PC-3 (cell line): ENCODE data around the gene USP46. TPM values are rescaled to one million over a fixed set of nuclear protein-coding genes. Genes with fewer than 3 reads are reported as not detected.

Experiments
- ATAC-seq: fragments of 200-7000 bp; cut with Tn5 transposase; 2 replicates; pipeline ENCODE4 v1.9.1; 2020; ENCODE audit warnings: mild to moderate bottlenecking, moderate library complexity
- BruUV-seq: library from RNA; stranded (reverse); fragments of 400-500 nt; replicated peaks from 2 replicates; lab custom pipeline; 2021; lab: Mats Ljungman, UMichigan
- CTCF ChIA-PET: fragments of 300-600 bp; sonication (Branson Sonifier 250); formaldehyde crosslinking; loops from one replicate; lab custom pipeline; 2022; ENCODE audit warnings: antibody characterized with exemption; lab: Charles Lee
- POLR2A ChIA-PET: fragments of 300-600 bp; sonication (Branson Sonifier 250); formaldehyde crosslinking; loops from one replicate; lab custom pipeline; 2022; ENCODE audit warnings: antibody characterized with exemption; ENCODE audit not compliant: unreplicated experiment; lab: Charles Lee
- DNase-seq: peaks from one replicate; pipeline ENCODE4 v3.0.0-alpha.2; 2015
- H2AFZ ChIP-seq: fragments of 300-600 bp; sonication (generic); 2 replicates; pipeline ENCODE4 v1.6.0; 2016; ENCODE audit warnings: antibody characterized with exemption, low read length
- H3F3A ChIP-seq: fragments of 300-600 bp; sonication (generic); one replicate; pipeline ENCODE4 v1.6.0; 2017; ENCODE audit warnings: antibody characterized with exemption, low read length, control low read depth, mild to moderate bottlenecking; ENCODE audit not compliant: unreplicated experiment
- H3K27ac ChIP-seq: fragments of 300-600 bp; sonication (generic); 2 replicates; pipeline ENCODE4 v1.5.1; 2016; ENCODE audit warnings: mild to moderate bottlenecking, low read length
- H3K27me3 ChIP-seq: fragments of 300-600 bp; sonication (generic); 2 replicates; pipeline ENCODE4 v1.6.1; 2016; ENCODE audit warnings: low read length, mixed read lengths
- H3K36me3 ChIP-seq: fragments of 300-600 bp; sonication (generic); 2 replicates; pipeline ENCODE4 v1.6.1; 2016; ENCODE audit warnings: low read depth, mixed run types, low read length, mixed read lengths
- H3K4me1 ChIP-seq: fragments of 300-600 bp; sonication (generic); 2 replicates; pipeline ENCODE4 v1.5.1; 2016; ENCODE audit warnings: low read length; ENCODE audit not compliant: insufficient read depth
- H3K4me2 ChIP-seq: fragments of 300-600 bp; sonication (generic); 2 replicates; pipeline ENCODE4 v1.6.0; 2016; ENCODE audit warnings: low read length
- H3K4me3 ChIP-seq: fragments of 300-600 bp; sonication (generic); 2 replicates; pipeline ENCODE4 v1.5.1; 2016; ENCODE audit warnings: mild to moderate bottlenecking, low read length, mixed read lengths
- H3K79me2 ChIP-seq: fragments of 300-600 bp; sonication (generic); 2 replicates; pipeline ENCODE4 v1.6.1; 2017; ENCODE audit warnings: low read length, mixed read lengths
- H3K9ac ChIP-seq: fragments of 300-600 bp; sonication (generic); 2 replicates; pipeline ENCODE4 v1.6.0; 2016; ENCODE audit warnings: mild to moderate bottlenecking, low read length
- H3K9me2 ChIP-seq: fragments of 300-600 bp; sonication (generic); replicated peaks from 2 replicates; pipeline ENCODE4 v1.6.1; 2016; ENCODE audit warnings: mixed run types, low read length, mixed read lengths
- H3K9me3 ChIP-seq: fragments of 300-600 bp; sonication (generic); 2 replicates; pipeline ENCODE4 v1.6.1; 2016; ENCODE audit warnings: low read length, mixed read lengths
- H4K20me1 ChIP-seq: fragments of 300-600 bp; sonication (generic); 2 replicates; pipeline ENCODE4 v1.6.1; 2016; ENCODE audit warnings: low read length, mixed read lengths
- EZH2 ChIP-seq: fragments of 300-600 bp; sonication (generic); IDR thresholded peaks from one replicate; pipeline ENCODE4 v1.6.1; 2017; ENCODE audit warnings: antibody characterized with exemption, mild to moderate bottlenecking, low read length; ENCODE audit not compliant: unreplicated experiment
- EZH2phosphoT487 ChIP-seq: fragments of 300-600 bp; sonication (generic); IDR thresholded peaks from 2 replicates; pipeline ENCODE4 v1.6.1; 2018; ENCODE audit warnings: mild to moderate bottlenecking, antibody characterized with exemption, low read length, borderline replicate concordance
- intact Hi-C: fragments of 100-400 bp; cut with micrococcal nuclease; formaldehyde crosslinking; loops from 2 replicates; pipeline ENCODE4 v1.9.0; 2023
- total RNA-seq: library from RNA; depleted of rRNA; stranded (reverse); fragments of >200 nt; gene quantifications from 2 replicates; pipeline ENCODE4 v1.2.3, GENCODE V29; 2014
- TF ChIP-seq, protein P1 (sequence below): fragments of 300-600 bp; sonication (generic); conservative IDR thresholded peaks from 2 replicates; pipeline ENCODE4 v1.5.1; 2017; ENCODE audit warnings: antibody characterized with exemption, low read depth, mild to moderate bottlenecking, low read length

Gene USP46
- total RNA-seq, 1 experiment from 2014 or later, result 9.4 TPM

GRCh38 chr4:52684896-52685295, 25.8 kb upstream of the USP46 start:
- H3K27ac ChIP-seq, result no peak overlapping the region
- no peaks in the 10 kb centered on the region for H4K20me1 ChIP-seq
- intact Hi-C loops, result no loop called here
- peaks cover 7% of the 10 kb centered on the region; the same call in 1 of the 2 replicates for H3K27me3 ChIP-seq
- no peak overlapping the region for H2AFZ ChIP-seq
- no TSS peak for BruUV-seq
- H3K9ac ChIP-seq, result no peak overlapping the region
- no peaks in the 10 kb centered on the region for H3K36me3 ChIP-seq
- DNase-seq, result no peak
- no peaks in the 10 kb centered on the region for H3K9me2 ChIP-seq
- no peak overlapping the region for H3K4me3 ChIP-seq
- no peak overlapping the region for H3K4me2 ChIP-seq
- H3K9me3 ChIP-seq, result no peaks in the 10 kb centered on the region
- H3K79me2 ChIP-seq, result no peaks in the 10 kb centered on the region
- no peaks in the 10 kb centered on the region for H3K4me1 ChIP-seq
- H3F3A ChIP-seq, result no peaks in the 10 kb centered on the region
- TF ChIP-seq EZH2phosphoT487, result no peak
- no peak for TF ChIP-seq EZH2
- TF ChIP-seq, protein P1, sequence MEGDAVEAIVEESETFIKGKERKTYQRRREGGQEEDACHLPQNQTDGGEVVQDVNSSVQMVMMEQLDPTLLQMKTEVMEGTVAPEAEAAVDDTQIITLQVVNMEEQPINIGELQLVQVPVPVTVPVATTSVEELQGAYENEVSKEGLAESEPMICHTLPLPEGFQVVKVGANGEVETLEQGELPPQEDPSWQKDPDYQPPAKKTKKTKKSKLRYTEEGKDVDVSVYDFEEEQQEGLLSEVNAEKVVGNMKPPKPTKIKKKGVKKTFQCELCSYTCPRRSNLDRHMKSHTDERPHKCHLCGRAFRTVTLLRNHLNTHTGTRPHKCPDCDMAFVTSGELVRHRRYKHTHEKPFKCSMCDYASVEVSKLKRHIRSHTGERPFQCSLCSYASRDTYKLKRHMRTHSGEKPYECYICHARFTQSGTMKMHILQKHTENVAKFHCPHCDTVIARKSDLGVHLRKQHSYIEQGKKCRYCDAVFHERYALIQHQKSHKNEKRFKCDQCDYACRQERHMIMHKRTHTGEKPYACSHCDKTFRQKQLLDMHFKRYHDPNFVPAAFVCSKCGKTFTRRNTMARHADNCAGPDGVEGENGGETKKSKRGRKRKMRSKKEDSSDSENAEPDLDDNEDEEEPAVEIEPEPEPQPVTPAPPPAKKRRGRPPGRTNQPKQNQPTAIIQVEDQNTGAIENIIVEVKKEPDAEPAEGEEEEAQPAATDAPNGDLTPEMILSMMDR, result no peak
- POLR2A ChIA-PET, result no interaction called here
- CTCF ChIA-PET, result interaction anchor here (0.6 kb wide), 1 partner anchor 419 kb away, joined by 9 read pairs; no protein-coding TSS in a partner anchor
- no peak for ATAC-seq

DNA sequence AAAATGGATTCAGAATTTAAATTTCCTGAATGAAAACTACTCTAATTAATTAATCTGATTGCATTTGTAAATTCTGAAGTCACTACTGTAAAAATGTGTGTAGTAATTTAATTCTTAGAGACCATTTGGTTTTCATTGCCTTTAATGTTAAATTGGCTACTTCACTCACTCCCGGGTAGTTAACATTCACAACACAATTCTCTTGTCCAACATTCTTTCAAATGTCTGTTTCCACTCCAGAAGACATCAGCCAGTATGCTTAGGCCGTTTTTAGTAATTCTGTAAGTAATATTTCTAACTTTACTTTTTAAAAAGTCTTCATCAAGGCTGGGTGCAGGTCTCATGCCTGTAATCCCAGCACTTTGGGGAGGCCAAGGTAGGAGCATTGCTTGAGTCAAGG, 21.3 kb upstream of the USP46 start:
- Histone ChIP-seq H3K9me2 (no peaks in the 10 kb centered on the region), H4K20me1 (no peaks in the 10 kb centered on the region), H3K4me1 (no peaks in the 10 kb centered on the region), H3F3A (no peaks in the 10 kb centered on the region), H3K9me3 (no peaks in the 10 kb centered on the region), H3K27me3 (no peaks in the 10 kb centered on the region; the same call in 1 of the 2 replicates), H3K4me3 (no peak overlapping the region), H3K9ac (no peak overlapping the region), H3K79me2 (no peaks in the 10 kb centered on the region), H3K4me2 (no peak overlapping the region), H3K36me3 (no peaks in the 10 kb centered on the region), H2AFZ (no peak overlapping the region), H3K27ac (no peak overlapping the region)
- no peak for DNase-seq
- BruUV-seq, result no TSS peak
- no peak for ATAC-seq
- no peak for TF ChIP-seq EZH2
- TF ChIP-seq, protein P1, result no peak
- TF ChIP-seq EZH2phosphoT487, result no peak
- ChIA-PET CTCF (no interaction called here), POLR2A (no interaction called here)
- intact Hi-C loops, result no loop called here

DNA sequence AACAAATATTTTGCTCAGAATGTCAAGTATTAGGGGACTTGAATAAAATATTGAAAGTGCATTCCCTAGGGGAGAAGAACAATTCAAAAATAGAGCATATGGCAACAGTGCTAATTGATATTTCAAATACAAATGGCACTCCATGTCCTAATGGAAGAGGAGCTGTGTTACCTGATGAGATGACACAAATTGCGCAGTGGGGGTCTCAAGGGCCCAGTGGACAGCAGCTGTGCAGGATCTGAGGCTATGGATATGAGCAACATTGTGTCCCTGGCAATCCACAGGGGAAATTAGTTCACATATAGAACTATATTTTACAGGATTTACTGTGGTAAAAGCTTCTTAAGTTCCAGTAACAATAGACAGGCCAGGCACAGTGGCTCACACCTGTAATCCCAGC, 17.4 kb upstream of the USP46 start:
- Histone ChIP-seq H4K20me1 (no peaks in the 10 kb centered on the region), H3K4me2 (no peak overlapping the region), H3K4me3 (no peak overlapping the region), H3K4me1 (no peaks in the 10 kb centered on the region), H2AFZ (no peak overlapping the region), H3K79me2 (no peaks in the 10 kb centered on the region), H3K36me3 (no peaks in the 10 kb centered on the region), H3K9me2 (no peaks in the 10 kb centered on the region), H3K27ac (no peak overlapping the region), H3K27me3 (no peaks in the 10 kb centered on the region), H3F3A (no peaks in the 10 kb centered on the region), H3K9ac (no peak overlapping the region), H3K9me3 (no peaks in the 10 kb centered on the region)
- DNase-seq (no peak), ATAC-seq (no peak)
- POLR2A ChIA-PET, result no interaction called here
- BruUV-seq, result no TSS peak
- CTCF ChIA-PET, result no interaction called here
- TF ChIP-seq, protein P1, result no peak
- TF ChIP-seq EZH2phosphoT487 (no peak), EZH2 (no peak)
- intact Hi-C loops, result no loop called here
